Measurements from ENCODE around the gene DAND5.
A peak's percentile ranks its signal among the peaks of the same experiment; 100 is the strongest.

Gene DAND5

DNA sequence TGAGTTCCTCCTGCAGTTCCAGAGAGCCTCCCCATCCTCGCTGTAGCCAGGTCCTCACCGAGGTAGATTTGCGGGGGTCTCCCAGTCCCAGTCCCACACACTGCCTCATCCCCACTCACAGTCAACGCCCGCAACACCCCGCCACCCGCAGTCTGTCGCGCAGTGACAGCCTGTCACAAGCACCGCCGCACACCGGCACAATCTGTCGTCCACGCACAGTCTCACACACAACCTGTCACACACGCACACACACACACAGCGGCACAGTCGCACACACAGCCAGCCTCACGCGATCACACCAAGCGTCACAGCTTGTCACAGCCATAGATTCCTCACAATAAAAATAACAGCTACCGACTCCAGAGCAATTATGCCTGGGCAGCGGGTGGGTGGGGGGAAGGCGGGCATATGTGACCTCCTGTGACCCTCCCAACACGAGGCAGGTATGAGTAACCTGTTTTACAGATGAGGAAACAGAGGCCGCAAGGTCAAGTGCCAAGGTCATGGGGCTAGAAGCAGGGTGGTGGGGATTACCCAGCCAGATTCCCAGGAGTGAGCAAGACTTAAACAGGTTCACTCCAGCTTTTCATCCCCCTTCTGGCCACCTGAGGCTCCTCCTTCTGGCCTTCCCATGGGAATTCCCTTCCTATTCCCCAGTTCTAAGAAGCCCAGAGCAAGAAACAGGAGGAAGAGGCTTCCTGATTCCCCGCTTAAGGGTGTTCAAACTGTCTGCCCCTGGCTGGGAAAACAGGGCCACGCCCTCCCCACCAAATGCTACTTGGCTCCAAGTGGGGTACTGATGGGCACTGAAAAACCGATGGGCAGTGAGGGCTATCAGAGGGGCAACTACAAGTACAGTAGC, 39.8 kb downstream of the DAND5 start:
- peak overlapping the region; percentile 47 to 89 for H3K27ac ChIP-seq
- no peak for TF ChIP-seq CTCF (IDR thresholded peaks at IDR 0.05)

GRCh38 chr19:13010038-13010991, 40.9 kb downstream of the DAND5 start:
- peak; percentile 88 for DNase-seq (ENCODE audit: low spot score)
- TF ChIP-seq CTCF (IDR thresholded peaks at IDR 0.05), result no peak
- peak overlapping the region; percentile 58 for H3K4me3 ChIP-seq
- peak overlapping the region; percentile 47 to 89 for H3K27ac ChIP-seq

More for the DNA sequence above, 39.8 kb downstream of the DAND5 start:
- peak overlapping the region; percentile 58 for H3K4me3 ChIP-seq
- no peak for DNase-seq (ENCODE audit: low spot score)

DNA sequence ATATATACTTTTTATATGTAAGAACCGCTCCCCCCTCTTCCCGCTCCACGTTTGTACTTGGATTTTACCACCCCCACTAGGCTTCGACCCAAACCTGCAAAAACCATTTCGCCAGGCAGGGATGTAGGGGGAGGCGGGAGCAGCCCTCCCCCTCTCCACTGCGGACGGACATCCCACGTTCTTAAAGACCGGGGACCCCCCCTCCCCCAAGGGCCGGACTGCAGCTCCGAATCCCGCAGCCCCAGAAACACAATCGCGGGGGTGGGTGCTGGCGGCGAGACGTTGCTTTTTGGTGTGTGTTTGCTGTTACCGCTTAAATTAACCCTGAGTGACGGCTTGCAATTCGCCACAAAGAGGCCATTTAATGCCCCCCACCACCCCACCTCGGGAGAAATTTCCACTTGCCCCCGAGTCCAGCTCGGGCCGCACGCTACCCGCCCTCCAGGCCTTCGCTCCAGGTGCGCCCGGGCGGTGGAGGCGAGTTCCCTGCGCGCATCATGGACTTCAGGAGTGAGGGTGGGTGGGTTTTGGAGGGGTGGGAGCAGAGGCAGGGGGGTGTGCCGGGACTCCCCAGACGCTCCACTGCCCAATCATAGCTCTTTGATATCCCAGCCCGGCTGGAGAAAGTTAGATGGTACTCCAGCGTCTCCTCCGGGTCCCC, 41.7 kb downstream of the DAND5 start:
- no peak for DNase-seq (ENCODE audit: low spot score)
- peak overlapping the region; percentile 6 for H3K4me3 ChIP-seq
- no peak for TF ChIP-seq CTCF (IDR thresholded peaks at IDR 0.05)
- peak overlapping the region; percentile 76 to 87 for H3K27ac ChIP-seq

- no peak for TF ChIP-seq CTCF (IDR thresholded peaks at IDR 0.05)
- peak overlapping the region; percentile 76 to 87 for H3K27ac ChIP-seq
- peak overlapping the region; percentile 62 for H3K4me3 ChIP-seq
- DNase-seq (ENCODE audit: low spot score), result no peak
Measured at GRCh38 chr19:13011653-13012389, 42.4 kb downstream of the DAND5 start.

- no peak for DNase-seq (ENCODE audit: low spot score)
- Histone ChIP-seq H3K4me3 (peak overlapping the region; percentile 62), H3K27ac (peak overlapping the region; percentile 76 to 87)
- TF ChIP-seq CTCF (IDR thresholded peaks at IDR 0.05), result no peak
Measured at GRCh38 chr19:13012390-13012689, 43.0 kb downstream of the DAND5 start.
